HL-60 (cell line): ENCODE measurements around the gene AFF4.

ENCODE experiments used
- POLR2AphosphoS5 ChIP-seq: IDR thresholded peaks from 2 replicates; pipeline ENCODE4 v1.6.1; 2012; ENCODE audit warnings: low read depth
- TF ChIP-seq, protein P1 (sequence below): IDR thresholded peaks from one replicate; pipeline ENCODE4 v1.5.1; 2011; ENCODE audit warnings: low read length, control low read depth, inconsistent platforms; ENCODE audit not compliant: insufficient read depth
- TF ChIP-seq, protein P2 (sequence below): IDR thresholded peaks from 2 replicates; pipeline ENCODE4 v1.6.1; 2012; ENCODE audit warnings: low read depth; ENCODE audit not compliant: insufficient replicate concordance

DNA sequence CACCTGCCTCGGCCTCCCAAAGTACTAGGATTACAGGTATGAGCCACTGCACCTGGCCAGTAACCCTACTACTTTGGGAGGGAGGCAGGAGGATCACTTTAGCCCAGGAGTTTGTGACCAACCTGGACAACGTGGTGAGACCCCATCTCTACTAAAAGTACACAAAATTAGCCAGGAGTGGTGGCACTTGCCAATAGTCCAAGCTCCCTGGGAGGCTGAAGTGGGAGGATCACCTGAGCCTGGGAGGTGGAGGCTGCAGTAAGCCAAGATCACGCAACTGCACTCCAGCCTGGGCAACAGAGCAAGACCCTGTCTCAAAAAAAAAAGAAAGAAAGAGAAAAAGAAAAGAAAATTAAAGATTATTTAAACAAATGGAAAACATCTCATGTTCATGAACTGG, 107.4 kb downstream of the AFF4 start:
- TF ChIP-seq, protein P1, sequence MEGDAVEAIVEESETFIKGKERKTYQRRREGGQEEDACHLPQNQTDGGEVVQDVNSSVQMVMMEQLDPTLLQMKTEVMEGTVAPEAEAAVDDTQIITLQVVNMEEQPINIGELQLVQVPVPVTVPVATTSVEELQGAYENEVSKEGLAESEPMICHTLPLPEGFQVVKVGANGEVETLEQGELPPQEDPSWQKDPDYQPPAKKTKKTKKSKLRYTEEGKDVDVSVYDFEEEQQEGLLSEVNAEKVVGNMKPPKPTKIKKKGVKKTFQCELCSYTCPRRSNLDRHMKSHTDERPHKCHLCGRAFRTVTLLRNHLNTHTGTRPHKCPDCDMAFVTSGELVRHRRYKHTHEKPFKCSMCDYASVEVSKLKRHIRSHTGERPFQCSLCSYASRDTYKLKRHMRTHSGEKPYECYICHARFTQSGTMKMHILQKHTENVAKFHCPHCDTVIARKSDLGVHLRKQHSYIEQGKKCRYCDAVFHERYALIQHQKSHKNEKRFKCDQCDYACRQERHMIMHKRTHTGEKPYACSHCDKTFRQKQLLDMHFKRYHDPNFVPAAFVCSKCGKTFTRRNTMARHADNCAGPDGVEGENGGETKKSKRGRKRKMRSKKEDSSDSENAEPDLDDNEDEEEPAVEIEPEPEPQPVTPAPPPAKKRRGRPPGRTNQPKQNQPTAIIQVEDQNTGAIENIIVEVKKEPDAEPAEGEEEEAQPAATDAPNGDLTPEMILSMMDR = no peak
- no peak for TF ChIP-seq POLR2AphosphoS5
- TF ChIP-seq, protein P2, sequence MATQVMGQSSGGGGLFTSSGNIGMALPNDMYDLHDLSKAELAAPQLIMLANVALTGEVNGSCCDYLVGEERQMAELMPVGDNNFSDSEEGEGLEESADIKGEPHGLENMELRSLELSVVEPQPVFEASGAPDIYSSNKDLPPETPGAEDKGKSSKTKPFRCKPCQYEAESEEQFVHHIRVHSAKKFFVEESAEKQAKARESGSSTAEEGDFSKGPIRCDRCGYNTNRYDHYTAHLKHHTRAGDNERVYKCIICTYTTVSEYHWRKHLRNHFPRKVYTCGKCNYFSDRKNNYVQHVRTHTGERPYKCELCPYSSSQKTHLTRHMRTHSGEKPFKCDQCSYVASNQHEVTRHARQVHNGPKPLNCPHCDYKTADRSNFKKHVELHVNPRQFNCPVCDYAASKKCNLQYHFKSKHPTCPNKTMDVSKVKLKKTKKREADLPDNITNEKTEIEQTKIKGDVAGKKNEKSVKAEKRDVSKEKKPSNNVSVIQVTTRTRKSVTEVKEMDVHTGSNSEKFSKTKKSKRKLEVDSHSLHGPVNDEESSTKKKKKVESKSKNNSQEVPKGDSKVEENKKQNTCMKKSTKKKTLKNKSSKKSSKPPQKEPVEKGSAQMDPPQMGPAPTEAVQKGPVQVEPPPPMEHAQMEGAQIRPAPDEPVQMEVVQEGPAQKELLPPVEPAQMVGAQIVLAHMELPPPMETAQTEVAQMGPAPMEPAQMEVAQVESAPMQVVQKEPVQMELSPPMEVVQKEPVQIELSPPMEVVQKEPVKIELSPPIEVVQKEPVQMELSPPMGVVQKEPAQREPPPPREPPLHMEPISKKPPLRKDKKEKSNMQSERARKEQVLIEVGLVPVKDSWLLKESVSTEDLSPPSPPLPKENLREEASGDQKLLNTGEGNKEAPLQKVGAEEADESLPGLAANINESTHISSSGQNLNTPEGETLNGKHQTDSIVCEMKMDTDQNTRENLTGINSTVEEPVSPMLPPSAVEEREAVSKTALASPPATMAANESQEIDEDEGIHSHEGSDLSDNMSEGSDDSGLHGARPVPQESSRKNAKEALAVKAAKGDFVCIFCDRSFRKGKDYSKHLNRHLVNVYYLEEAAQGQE = no peak
